Suprapubic skin (tissue), 4 donors: Measurements from ENCODE around the gene MILR1. TPM values are rescaled to one million over a fixed set of nuclear protein-coding genes. Genes with fewer than 3 reads are reported as not detected.
"Not testable (repeated sequence)": the region's sequence is repeated elsewhere in the genome, so short reads cannot be mapped to it uniquely, and the experiment has no call there.

Experiments
- DNase-seq, 2 donors: peaks; one replicate each; pipeline ENCODE4 v3.0.0-alpha.2; 2019; ENCODE audit warnings: low spot score in 2 of 2
- H3K27ac ChIP-seq: fragments of 200-600 bp; sonication (generic); one replicate; pipeline ENCODE4 v1.5.1; 2019
- H3K27me3 ChIP-seq: fragments of 200-600 bp; sonication (generic); one replicate; pipeline ENCODE4 v1.5.1; 2019
- H3K36me3 ChIP-seq: fragments of 200-600 bp; sonication (generic); one replicate; pipeline ENCODE4 v1.5.1; 2019
- H3K4me1 ChIP-seq: fragments of 200-600 bp; sonication (generic); one replicate; pipeline ENCODE4 v1.5.1; 2019
- H3K4me3 ChIP-seq: fragments of 200-600 bp; sonication (generic); one replicate; pipeline ENCODE4 v1.5.1; 2019; ENCODE audit warnings: mild to moderate bottlenecking
- H3K9me3 ChIP-seq: fragments of 200-600 bp; sonication (generic); one replicate; pipeline ENCODE4 v1.5.1; 2019
- CTCF ChIP-seq, 2 donors: fragments of 200-600 bp in 1 of 2; fragments of 450-650 bp in 1 of 2; sonication (generic) in 1 of 2; IDR thresholded peaks; one replicate each; pipeline ENCODE4 v1.5.1; 2016 to 2019; ENCODE audit warnings: antibody characterized with exemption in 2 of 2, mild to moderate bottlenecking in 1 of 2, moderate library complexity in 1 of 2
- EP300 ChIP-seq: sonication (generic); formaldehyde crosslinking; IDR thresholded peaks from one replicate; pipeline ENCODE4 v1.6.1; 2017; ENCODE audit warnings: antibody characterized with exemption
- POLR2A ChIP-seq, 2 donors: fragments of 450-650 bp; IDR thresholded peaks; one replicate each; pipeline ENCODE4 v1.6.1; 2017; ENCODE audit warnings: antibody characterized with exemption in 2 of 2, mild to moderate bottlenecking in 2 of 2, moderate library complexity in 2 of 2
- POLR2AphosphoS5 ChIP-seq, 3 donors: sonication (generic); formaldehyde crosslinking; IDR thresholded peaks; one replicate each; pipeline ENCODE4 v1.6.1; 2017; ENCODE audit warnings: antibody characterized with exemption in 3 of 3
- WGBS: methylation state at CpG from one replicate; pipeline ENCODE4 v1.1.5; 2018; 5-methylcytosine and 5-hydroxymethylcytosine counted together
- total RNA-seq, 4 donors: library from RNA; depleted of rRNA; stranded (reverse); fragments of >200 nt; gene quantifications; one replicate each; pipeline ENCODE4 v1.1.0, GENCODE V29; 2016

MILR1 gene
- total RNA-seq, 4 donors from 2014 or later, result 0.45 to 0.57 TPM; not detected in 2

- DNase-seq, result no peak
- Histone ChIP-seq H3K36me3 (no peaks in the 10 kb centered on the region), H3K27me3 (no peaks in the 10 kb centered on the region), H3K9me3 (no peaks in the 10 kb centered on the region), H3K27ac (no peak overlapping the region), H3K4me1 (no peaks in the 10 kb centered on the region), H3K4me3 (no peak overlapping the region)
- no peak for TF ChIP-seq EP300
- TF ChIP-seq POLR2AphosphoS5 (IDR thresholded peaks at IDR 0.05), result no peak
- WGBS, result 86% methylated on average over 7 of the region's 8 CpGs
Measured at GRCh38 chr17:64458756-64459155, 9.8 kb downstream of the MILR1 start.

GRCh38 chr17:64459284-64459747 lies 10.4 kb downstream of the MILR1 start:
- no peak for DNase-seq
- TF ChIP-seq CTCF (IDR thresholded peaks at IDR 0.05), result no peak
- TF ChIP-seq EP300, result no peak
- TF ChIP-seq POLR2AphosphoS5 (IDR thresholded peaks at IDR 0.05), result no peak
- no peak for TF ChIP-seq POLR2A (IDR thresholded peaks at IDR 0.05)
- Histone ChIP-seq H3K4me1 (no peaks in the 10 kb centered on the region), H3K36me3 (no peaks in the 10 kb centered on the region), H3K27me3 (no peaks in the 10 kb centered on the region), H3K27ac (no peak overlapping the region), H3K9me3 (no peaks in the 10 kb centered on the region), H3K4me3 (no peak overlapping the region)
- WGBS, result 74% methylated on average over 6 of the region's 6 CpGs

- WGBS, result 96% methylated on average over 7 of the region's 7 CpGs
- DNase-seq, H3K27ac ChIP-seq, H3K36me3 ChIP-seq, H3K27me3 ChIP-seq, H3K9me3 ChIP-seq, H3K4me1 ChIP-seq, H3K4me3 ChIP-seq: not testable (repeated sequence)
Measured at GRCh38 chr17:64459818-64460217, 10.9 kb downstream of the MILR1 start.

- no peaks in the 10 kb centered on the region for H3K36me3 ChIP-seq
- no peak overlapping the region for H3K27ac ChIP-seq
- H3K4me1 ChIP-seq, result no peaks in the 10 kb centered on the region
- no peaks in the 10 kb centered on the region for H3K27me3 ChIP-seq
- no peak overlapping the region for H3K4me3 ChIP-seq
- 75% methylated on average over 8 of the region's 8 CpGs for WGBS
- DNase-seq, result no peak
- no peaks in the 10 kb centered on the region for H3K9me3 ChIP-seq
- TF ChIP-seq CTCF (IDR thresholded peaks at IDR 0.05), result no peak
- TF ChIP-seq POLR2A (IDR thresholded peaks at IDR 0.05), result no peak
- no peak for TF ChIP-seq POLR2AphosphoS5 (IDR thresholded peaks at IDR 0.05)
- TF ChIP-seq EP300, result no peak
Measured at GRCh38 chr17:64460955-64461354, 12.0 kb downstream of the MILR1 start.

GRCh38 chr17:64461788-64462187 lies 12.9 kb downstream of the MILR1 start:
- no peaks in the 10 kb centered on the region for H3K27me3 ChIP-seq
- no peak overlapping the region for H3K4me3 ChIP-seq
- H3K27ac ChIP-seq, result no peak overlapping the region
- no peaks in the 10 kb centered on the region for H3K9me3 ChIP-seq
- no peaks in the 10 kb centered on the region for H3K36me3 ChIP-seq
- TF ChIP-seq POLR2AphosphoS5 (IDR thresholded peaks at IDR 0.05) (no peak), POLR2A (IDR thresholded peaks at IDR 0.05) (no peak), EP300 (no peak), CTCF (IDR thresholded peaks at IDR 0.05) (no peak)
- H3K4me1 ChIP-seq, result no peaks in the 10 kb centered on the region
- DNase-seq, result no peak
- 66% methylated on average over 6 of the region's 6 CpGs for WGBS

GRCh38 chr17:64466019-64466735 lies 17.3 kb downstream of the MILR1 start:
- DNase-seq, result peak in 1 of 2 donors; percentile 35
- H3K9me3 ChIP-seq, result no peaks in the 10 kb centered on the region
- no peaks in the 10 kb centered on the region for H3K36me3 ChIP-seq
- no peaks in the 10 kb centered on the region for H3K4me1 ChIP-seq
- TF ChIP-seq POLR2AphosphoS5 (IDR thresholded peaks at IDR 0.05) (no peak), CTCF (IDR thresholded peaks at IDR 0.05) (no peak), POLR2A (IDR thresholded peaks at IDR 0.05) (no peak), EP300 (no peak)
- WGBS, result 68% methylated on average over 9 of the region's 9 CpGs
- no peak overlapping the region for H3K4me3 ChIP-seq
- no peak overlapping the region for H3K27ac ChIP-seq
- no peaks in the 10 kb centered on the region for H3K27me3 ChIP-seq

- H3K9me3 ChIP-seq, DNase-seq, H3K4me1 ChIP-seq, H3K27ac ChIP-seq, H3K4me3 ChIP-seq, H3K27me3 ChIP-seq, H3K36me3 ChIP-seq: not testable (repeated sequence)
- 84% methylated on average over 1 of the region's 1 CpG for WGBS
Measured at GRCh38 chr17:64466834-64467233, 17.9 kb downstream of the MILR1 start.
